ENCODE results near the gene MSRB3. TPM values are rescaled to one million over a fixed set of nuclear protein-coding genes. Genes with fewer than 3 reads are reported as not detected.

The MSRB3 gene
- total and polyA plus RNA-seq, 2 of the 8 experiments (the other 6 are each of a cell fraction or from before 2014, with no cell fraction given): 0.32 to 1.2 TPM

GRCh38 chr12:65432651-65433050 is 154.2 kb downstream of the MSRB3 start (continued):
- TF ChIP-seq KDM5A (IDR thresholded peaks at IDR 0.05; ENCODE audit: low read length) (no peak), EGR1 (IDR thresholded peaks at IDR 0.05; ENCODE audit: borderline replicate concordance, low read depth, low read length) (no peak), POU5F1 (IDR thresholded peaks at IDR 0.05; ENCODE audit: low read depth, low read length) (no peak), NRF1 (IDR thresholded peaks at IDR 0.05; ENCODE audit: low read depth, low read length) (no peak), KDM1A (IDR thresholded peaks at IDR 0.05; ENCODE audit: borderline replicate concordance, low read length) (no peak), RFX5 (IDR thresholded peaks at IDR 0.05; ENCODE audit: borderline replicate concordance, low read depth, low read length) (no peak)
